K562 (cell line): ENCODE data around the gene FAM24B. TPM values are rescaled to one million over a fixed set of nuclear protein-coding genes. Genes with fewer than 3 reads are reported as not detected.

ENCODE experiments used
- ARNT ChIP-seq, 2 experiments: fragments of 450-650 bp; IDR thresholded peaks; 2 replicates each; pipeline ENCODE4 v1.6.1; 2016; ENCODE audit warnings: mild to moderate bottlenecking in 1 of 2
- CBX3 ChIP-seq, 2 experiments: IDR thresholded peaks; 1 replicate in 1 of 2; 2 replicates in 1 of 2; pipeline ENCODE4 v1.6.1; 2012; ENCODE audit warnings: inconsistent platforms in 2 of 2, low read length in 2 of 2, borderline replicate concordance in 1 of 2, control low read depth in 1 of 2
- CBX5 ChIP-seq: IDR thresholded peaks from 2 replicates; pipeline ENCODE4 v1.6.1; 2014; ENCODE audit warnings: low read depth, borderline replicate concordance
- ELK3 ChIP-seq: fragments of 450-650 bp; formaldehyde crosslinking; IDR thresholded peaks from 2 replicates; pipeline ENCODE4 v1.4.0; 2020; ENCODE audit warnings: mild to moderate bottlenecking
- HMGXB4 ChIP-seq: sonication (generic); formaldehyde crosslinking; IDR thresholded peaks from 2 replicates; pipeline ENCODE4 v1.8.1; 2023; ENCODE audit warnings: mild to moderate bottlenecking, missing genetic modification reagents
- HNRNPK ChIP-seq: fragments of 200-400 bp; formaldehyde crosslinking; IDR thresholded peaks from one replicate; pipeline ENCODE4 v1.6.1; 2018; ENCODE audit warnings: mild to moderate bottlenecking, low read depth, low read length; ENCODE audit not compliant: poor library complexity, severe bottlenecking
- ID3 ChIP-seq, 2 experiments: fragments of 250-450 bp in 1 of 2; fragments of 450-650 bp in 1 of 2; sonication (Bioruptor Pico) in 1 of 2; IDR thresholded peaks; 2 replicates each; pipeline versions ENCODE4 v1.6.1 to v1.8.0; 2016 to 2021; ENCODE audit warnings: mild to moderate bottlenecking in 2 of 2, moderate library complexity in 2 of 2, missing compliant biosample characterization in 1 of 2, missing genetic modification characterization in 1 of 2
- ILK ChIP-seq: fragments of 450-650 bp; IDR thresholded peaks from 2 replicates; pipeline ENCODE4 v1.6.1; 2016; ENCODE audit warnings: missing genetic modification characterization, low read depth, mild to moderate bottlenecking, missing compliant biosample characterization, moderate library complexity, borderline replicate concordance
- IRF1 ChIP-seq: sonication (generic); formaldehyde crosslinking; IDR thresholded peaks from 2 replicates; pipeline ENCODE4 v1.8.0; 2022; ENCODE audit warnings: missing genetic modification reagents, mild to moderate bottlenecking, borderline replicate concordance
- MTA1 ChIP-seq: fragments of 450-650 bp; IDR thresholded peaks from 2 replicates; pipeline ENCODE4 v1.6.1; 2017; ENCODE audit warnings: borderline replicate concordance
- NEUROD1 ChIP-seq: fragments of 150-350 bp; IDR thresholded peaks from 2 replicates; pipeline ENCODE4 v1.6.1; 2014; ENCODE audit warnings: borderline replicate concordance, low read length, low read depth; ENCODE audit not compliant: partially characterized antibody
- NFIX ChIP-seq: fragments of 250-450 bp; sonication (Bioruptor Pico); IDR thresholded peaks from 2 replicates; pipeline ENCODE4 v1.4.0; 2020; ENCODE audit warnings: low read depth, mild to moderate bottlenecking, moderate library complexity
- NONO ChIP-seq, 2 experiments: fragments of 200-400 bp in 1 of 2; fragments of 450-650 bp in 1 of 2; formaldehyde crosslinking in 1 of 2; IDR thresholded peaks; 2 replicates each; pipeline ENCODE4 v1.6.1; 2017; ENCODE audit warnings: low read depth in 2 of 2, mild to moderate bottlenecking in 2 of 2, moderate library complexity in 2 of 2, low read length in 1 of 2
- POLR3G ChIP-seq: IDR thresholded peaks from 2 replicates; pipeline ENCODE4 v1.6.1; 2011; ENCODE audit not compliant: insufficient read length, insufficient replicate concordance; ENCODE audit errors: extremely low read depth
- RAD51 ChIP-seq: fragments of 450-650 bp; IDR thresholded peaks from 2 replicates; pipeline ENCODE4 v1.7.1; 2016; ENCODE audit warnings: low read depth, mild to moderate bottlenecking, borderline replicate concordance
- SPI1 ChIP-seq: IDR thresholded peaks from 2 replicates; pipeline ENCODE4 v1.6.1; 2011; ENCODE audit warnings: low read depth, low read length, control low read depth, borderline replicate concordance
- ZNF165 ChIP-seq: fragments of 250-450 bp; sonication (Bioruptor Pico); IDR thresholded peaks from 2 replicates; pipeline ENCODE4 v1.4.0; 2020; ENCODE audit warnings: borderline replicate concordance
- ZNF444 ChIP-seq: fragments of 250-450 bp; sonication (Bioruptor Pico); IDR thresholded peaks from 2 replicates; pipeline ENCODE4 v1.4.0; 2020; ENCODE audit warnings: mild to moderate bottlenecking, moderate library complexity
- ZNF584 ChIP-seq: fragments of 200-800 bp; sonication (Bioruptor generic); IDR thresholded peaks from 2 replicates; pipeline ENCODE4 v1.6.1; 2016; ENCODE audit warnings: low read depth, mild to moderate bottlenecking, missing genetic modification characterization, missing compliant biosample characterization
- ZNF764 ChIP-seq: fragments of 250-450 bp; sonication (Bioruptor Pico); IDR thresholded peaks from 2 replicates; pipeline ENCODE4 v1.4.0; 2020; ENCODE audit warnings: low read depth, mild to moderate bottlenecking, moderate library complexity
- polyA plus RNA-seq, 8 experiments: library from polyadenylated mRNA; depleted of rRNA in 4 of 8; stranded (reverse) in 5 of 8; unstranded in 3 of 8; fragments of >200 nt; fragmentation: Nextera tagmentation in 2 of 8; fragmentation: Illumina TruSeq in 1 of 8; extraction: Ambion mirVana in 2 of 8; extraction: Trizol in 1 of 8; gene quantifications; 2 replicates each; pipeline versions ENCODE4 v1.2.1 to v1.2.3, GENCODE V29; 2011 to 2014; ENCODE audit warnings: inconsistent platforms in 1 of 8, missing spikeins in 1 of 8
- total RNA-seq, 7 experiments: library from RNA; depleted of rRNA in 6 of 7; stranded (reverse); fragments of >200 nt in 6 of 7; fragmentation: Illumina TruSeq in 2 of 7; extraction: Trizol in 2 of 7; gene quantifications; 2 replicates each; pipeline versions ENCODE4 v1.2.1 to v1.2.3, GENCODE V29; 2011 to 2021; ENCODE audit warnings: low replicate concordance in 1 of 7

The FAM24B gene
- total and polyA plus RNA-seq, 9 of the 15 experiments (the other 6 are each of a cell fraction or from before 2014, with no cell fraction given) = 6.0 to 19.6 (median 9.2) TPM

GRCh38 chr10:122879339-122880273 is at the start of gene FAM24B (continued):
- TF ChIP-seq HMGXB4 (CRISPR knock-in tag) = no peak
- no peak for TF ChIP-seq ELK3
- no peak for TF ChIP-seq MTA1
- no peak for TF ChIP-seq POLR3G
- TF ChIP-seq NFIX = no peak
- no peak for TF ChIP-seq ZNF584 (CRISPR knock-in tag)
- TF ChIP-seq ZNF165 (CRISPR knock-in tag) = no peak
- TF ChIP-seq ILK (tag) = no peak
- 0 out of 2 replicates have a peak, but pooled peaks have one; percentile 15 for TF ChIP-seq SPI1
- TF ChIP-seq ID3 (CRISPR knock-in tag; IDR thresholded peaks at IDR 0.05) = no peak
- peak; percentile 55; the same call in 1 of the 2 replicates for TF ChIP-seq ID3 (tag; IDR thresholded peaks at IDR 0.05)
- TF ChIP-seq RAD51 = no peak
- no peak for TF ChIP-seq ZNF764 (CRISPR knock-in tag)
- no peak for TF ChIP-seq CBX5
- no peak for TF ChIP-seq ARNT (IDR thresholded peaks at IDR 0.05)
- no peak for TF ChIP-seq NEUROD1
- peak; percentile 44; the same call in 1 of the 2 replicates for TF ChIP-seq IRF1 (CRISPR knock-in tag)
- TF ChIP-seq CBX3 (IDR thresholded peaks at IDR 0.05; ENCODE audit: borderline replicate concordance in 1 of 2, low read length in 2 of 2) = 0 out of 3 replicates have a peak, but pooled peaks of 1 of the 2 experiments have one; percentile 14
- no peak for TF ChIP-seq HNRNPK
- peak in 1 of 2 experiments; percentile 44; a peak in 1 of 4 replicates for TF ChIP-seq NONO (IDR thresholded peaks at IDR 0.05; ENCODE audit: low read depth in 2 of 2, low read length in 1 of 2)
- no peak for TF ChIP-seq ZNF444 (CRISPR knock-in tag)
